ENCODE data around the gene BAHCC1.

The BAHCC1 gene

GRCh38 chr17:81489012-81489997 lies 94.0 kb downstream of the BAHCC1 start:
- no peak overlapping the region for H3K4me3 ChIP-seq (ENCODE audit: low read depth, low read length)
- TF ChIP-seq CTCF (IDR thresholded peaks at IDR 0.05; ENCODE audit: low read depth, low read length), result no peak

- no peak overlapping the region for H3K4me3 ChIP-seq (ENCODE audit: low read depth, low read length)
- TF ChIP-seq CTCF (IDR thresholded peaks at IDR 0.05; ENCODE audit: low read depth, low read length), result no peak
Measured at GRCh38 chr17:81489998-81490992, 95.0 kb downstream of the BAHCC1 start.

- no peak overlapping the region for H3K4me3 ChIP-seq (ENCODE audit: low read depth, low read length)
- no peak for TF ChIP-seq CTCF (IDR thresholded peaks at IDR 0.05; ENCODE audit: low read depth, low read length)
Measured at GRCh38 chr17:81491181-81491581, 95.9 kb downstream of the BAHCC1 start.

GRCh38 chr17:81491761-81492160 lies 96.5 kb downstream of the BAHCC1 start:
- H3K4me3 ChIP-seq (ENCODE audit: low read depth, low read length), result no peak overlapping the region
- no peak for TF ChIP-seq CTCF (IDR thresholded peaks at IDR 0.05; ENCODE audit: low read depth, low read length)

- H3K4me3 ChIP-seq (ENCODE audit: low read depth, low read length), result no peak overlapping the region
- TF ChIP-seq CTCF (IDR thresholded peaks at IDR 0.05; ENCODE audit: low read depth, low read length), result no peak
Measured at GRCh38 chr17:81492202-81492601, 96.9 kb downstream of the BAHCC1 start.

- no peak for TF ChIP-seq CTCF (IDR thresholded peaks at IDR 0.05; ENCODE audit: low read depth, low read length)
- H3K4me3 ChIP-seq (ENCODE audit: low read depth, low read length), result no peak overlapping the region
Measured at GRCh38 chr17:81492706-81493105, 97.4 kb downstream of the BAHCC1 start.

Data from WI38 (cell line).